ENCODE results near the gene EML4. TPM values are rescaled to one million over a fixed set of nuclear protein-coding genes. Genes with fewer than 3 reads are reported as not detected.
A peak's percentile ranks its signal among the peaks of the same experiment; 100 is the strongest.

The EML4 gene
- total RNA-seq, 3 donors from 2014 or later, result 47.9 to 88.3 (median 66.3) TPM

DNA sequence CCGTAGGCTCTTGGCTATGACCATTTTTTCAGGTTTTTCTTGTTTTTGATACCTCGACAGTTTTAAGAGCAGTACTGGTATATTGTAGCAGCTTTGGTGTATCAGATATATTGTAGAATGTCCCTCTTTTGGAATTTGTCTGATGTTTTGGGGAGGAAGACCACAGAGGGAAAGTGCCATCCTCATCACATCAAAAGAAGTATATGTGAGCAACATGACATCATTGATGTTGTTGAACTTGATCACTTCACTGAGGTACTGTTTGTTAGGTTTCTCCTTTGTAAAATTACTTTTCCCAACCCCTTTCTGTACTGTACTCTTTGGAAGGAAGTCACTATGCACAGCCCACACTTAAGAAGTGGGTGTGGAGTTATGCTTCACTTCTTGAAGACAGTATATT, 41.0 kb downstream of the EML4 start:
- ATAC-seq (no peak), DNase-seq (no peak)
- intact Hi-C loops (cut with DNase I, micrococcal nuclease), result no loop called here

DNA sequence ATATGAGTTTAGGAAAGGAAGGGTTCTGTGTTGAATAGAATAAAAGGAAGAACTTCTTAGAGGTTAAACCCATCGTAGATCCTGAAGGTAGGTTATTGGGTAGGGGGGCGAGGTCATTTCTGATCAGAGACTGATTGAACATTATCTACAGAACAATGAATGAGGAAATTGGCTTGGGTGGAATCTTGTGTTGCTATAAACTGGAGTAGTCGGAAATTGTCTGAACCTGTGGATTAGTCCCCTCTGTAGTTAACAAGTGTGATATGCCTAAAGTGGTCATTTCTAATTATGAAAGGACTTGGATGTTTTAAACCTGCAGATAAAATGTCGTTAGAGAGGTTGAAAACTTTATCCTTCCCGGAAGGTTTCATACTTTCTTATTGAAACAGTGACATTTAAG, 42.1 kb downstream of the EML4 start:
- H3K4me1 ChIP-seq (ENCODE audit: low read depth), result peaks cover under 1% of the 10 kb centered on the region
- TF ChIP-seq, protein P1, sequence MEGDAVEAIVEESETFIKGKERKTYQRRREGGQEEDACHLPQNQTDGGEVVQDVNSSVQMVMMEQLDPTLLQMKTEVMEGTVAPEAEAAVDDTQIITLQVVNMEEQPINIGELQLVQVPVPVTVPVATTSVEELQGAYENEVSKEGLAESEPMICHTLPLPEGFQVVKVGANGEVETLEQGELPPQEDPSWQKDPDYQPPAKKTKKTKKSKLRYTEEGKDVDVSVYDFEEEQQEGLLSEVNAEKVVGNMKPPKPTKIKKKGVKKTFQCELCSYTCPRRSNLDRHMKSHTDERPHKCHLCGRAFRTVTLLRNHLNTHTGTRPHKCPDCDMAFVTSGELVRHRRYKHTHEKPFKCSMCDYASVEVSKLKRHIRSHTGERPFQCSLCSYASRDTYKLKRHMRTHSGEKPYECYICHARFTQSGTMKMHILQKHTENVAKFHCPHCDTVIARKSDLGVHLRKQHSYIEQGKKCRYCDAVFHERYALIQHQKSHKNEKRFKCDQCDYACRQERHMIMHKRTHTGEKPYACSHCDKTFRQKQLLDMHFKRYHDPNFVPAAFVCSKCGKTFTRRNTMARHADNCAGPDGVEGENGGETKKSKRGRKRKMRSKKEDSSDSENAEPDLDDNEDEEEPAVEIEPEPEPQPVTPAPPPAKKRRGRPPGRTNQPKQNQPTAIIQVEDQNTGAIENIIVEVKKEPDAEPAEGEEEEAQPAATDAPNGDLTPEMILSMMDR (IDR thresholded peaks at IDR 0.05), result no peak

More for the DNA sequence above, 41.0 kb downstream of the EML4 start:
- Histone ChIP-seq H3K4me3 (no peak overlapping the region), H3K9me3 (no peaks in the 10 kb centered on the region), H3K36me3 (ENCODE audit: low read depth) (no peaks in the 10 kb centered on the region), H3K4me1 (ENCODE audit: low read depth) (no peaks in the 10 kb centered on the region)
- TF ChIP-seq, protein P1 (IDR thresholded peaks at IDR 0.05), result no peak

DNA sequence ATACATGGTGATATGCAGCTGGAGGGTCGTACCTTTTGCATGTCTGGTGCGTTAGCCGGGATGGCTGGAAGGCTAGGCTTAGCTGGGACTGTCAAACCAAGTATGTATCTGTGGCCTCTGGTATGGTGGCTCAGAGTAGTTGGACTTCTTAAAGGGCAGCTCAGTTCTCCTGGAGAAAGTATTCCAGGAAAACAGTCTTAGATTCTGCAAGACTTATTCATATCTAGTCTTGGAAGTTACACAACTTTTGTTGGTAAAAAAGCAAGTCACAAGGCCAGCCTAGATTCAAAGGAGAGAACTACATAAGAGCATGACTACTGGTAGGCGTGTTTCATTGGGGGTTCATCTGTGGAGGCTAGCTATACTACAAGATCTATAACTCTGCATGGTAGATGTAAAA, 45.5 kb downstream of the EML4 start:
- TF ChIP-seq, protein P1 (IDR thresholded peaks at IDR 0.05), result no peak
- intact Hi-C loops (cut with DNase I, micrococcal nuclease), result no loop called here
- Histone ChIP-seq H3K4me3 (no peak overlapping the region), H3K36me3 (ENCODE audit: low read depth) (no peaks in the 10 kb centered on the region), H3K4me1 (ENCODE audit: low read depth) (peaks cover 12% of the 10 kb centered on the region), H3K9me3 (no peaks in the 10 kb centered on the region)
- DNase-seq (no peak), ATAC-seq (no peak)

More for the DNA sequence above, 42.1 kb downstream of the EML4 start:
- Histone ChIP-seq H3K9me3 (no peaks in the 10 kb centered on the region), H3K36me3 (ENCODE audit: low read depth) (no peaks in the 10 kb centered on the region), H3K4me3 (no peak overlapping the region)
- no peak for ATAC-seq
- no peak for DNase-seq
- intact Hi-C loops (cut with DNase I, micrococcal nuclease), result no loop called here

DNA sequence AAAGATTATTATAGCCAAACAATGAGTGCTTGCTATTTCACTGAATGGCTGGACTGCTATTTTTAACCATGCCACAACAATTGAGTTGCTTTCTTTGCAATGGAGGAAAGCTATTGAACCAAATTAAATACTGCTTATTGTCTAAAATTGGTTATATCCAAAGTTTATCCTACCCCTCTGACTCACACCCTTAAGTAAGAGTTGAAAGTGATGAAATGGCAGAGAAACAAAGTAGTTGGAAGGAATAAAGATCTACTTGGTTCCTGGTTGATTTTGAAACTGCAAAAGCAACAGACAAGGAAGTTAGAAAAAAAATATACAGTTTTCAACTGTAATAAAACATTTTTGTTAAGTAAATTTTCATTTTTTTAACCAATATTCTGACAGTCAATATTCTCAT, 47.5 kb downstream of the EML4 start:
- peaks cover 12% of the 10 kb centered on the region for H3K4me1 ChIP-seq (ENCODE audit: low read depth)
- ATAC-seq, result peak; percentile 64
- no peaks in the 10 kb centered on the region for H3K36me3 ChIP-seq (ENCODE audit: low read depth)
- DNase-seq, result no peak
- H3K4me3 ChIP-seq, result no peak overlapping the region
- TF ChIP-seq, protein P1 (IDR thresholded peaks at IDR 0.05), result no peak
- H3K9me3 ChIP-seq, result no peaks in the 10 kb centered on the region
- intact Hi-C loops (cut with DNase I, micrococcal nuclease), result no loop called here

DNA sequence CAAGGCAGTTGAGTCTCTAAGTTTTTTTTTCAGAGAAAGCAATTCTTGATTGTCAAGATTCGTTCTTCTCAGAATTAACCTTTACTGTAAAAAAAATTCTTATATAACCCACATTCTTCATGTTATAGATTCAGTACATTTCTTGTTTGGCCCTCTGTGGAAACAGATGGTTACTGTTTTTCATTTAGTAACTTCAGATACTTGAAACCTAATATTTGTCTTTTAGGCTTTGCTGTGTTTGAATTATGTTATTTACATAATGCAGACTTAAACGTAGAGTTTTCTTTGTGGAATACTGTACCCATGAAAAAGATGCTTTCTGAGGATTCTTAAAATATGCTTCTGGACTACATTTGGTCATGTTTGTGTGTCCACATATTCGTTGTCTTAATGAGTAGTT, 48.2 kb downstream of the EML4 start:
- TF ChIP-seq, protein P1 (IDR thresholded peaks at IDR 0.05), result no peak
- Histone ChIP-seq H3K9me3 (no peaks in the 10 kb centered on the region), H3K4me3 (no peak overlapping the region), H3K4me1 (ENCODE audit: low read depth) (peaks cover 16% of the 10 kb centered on the region), H3K36me3 (ENCODE audit: low read depth) (no peaks in the 10 kb centered on the region)
- DNase-seq, result no peak
- intact Hi-C loops (cut with DNase I, micrococcal nuclease), result no loop called here
- no peak for ATAC-seq

DNA sequence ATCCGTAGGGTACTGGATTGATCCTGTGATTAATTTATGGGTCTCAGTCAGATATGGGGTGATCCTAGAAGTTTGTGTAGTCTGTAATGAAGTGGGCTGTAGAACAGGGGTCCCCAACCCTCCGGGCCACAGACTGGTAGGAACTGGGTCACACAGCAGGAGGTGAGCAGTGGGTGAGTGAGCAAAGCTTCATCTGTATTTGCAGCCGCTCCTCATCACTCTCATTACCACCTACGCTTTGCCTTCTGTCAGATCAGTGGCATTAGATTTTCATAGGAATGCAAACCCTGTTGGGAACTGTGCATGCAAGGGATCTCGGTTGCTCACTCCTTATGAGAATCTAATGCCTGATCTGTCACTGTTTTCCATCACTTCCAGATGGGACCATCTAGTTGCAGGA, 48.8 kb downstream of the EML4 start:
- Histone ChIP-seq H3K4me1 (ENCODE audit: low read depth) (peaks cover 18% of the 10 kb centered on the region), H3K4me3 (no peak overlapping the region), H3K36me3 (ENCODE audit: low read depth) (no peaks in the 10 kb centered on the region), H3K9me3 (no peaks in the 10 kb centered on the region)
- intact Hi-C loops (cut with DNase I, micrococcal nuclease), result no loop called here
- TF ChIP-seq, protein P1 (IDR thresholded peaks at IDR 0.05), result no peak
- DNase-seq (no peak), ATAC-seq (no peak)
